Measurements from ENCODE around the gene COX7A2L.

DNA sequence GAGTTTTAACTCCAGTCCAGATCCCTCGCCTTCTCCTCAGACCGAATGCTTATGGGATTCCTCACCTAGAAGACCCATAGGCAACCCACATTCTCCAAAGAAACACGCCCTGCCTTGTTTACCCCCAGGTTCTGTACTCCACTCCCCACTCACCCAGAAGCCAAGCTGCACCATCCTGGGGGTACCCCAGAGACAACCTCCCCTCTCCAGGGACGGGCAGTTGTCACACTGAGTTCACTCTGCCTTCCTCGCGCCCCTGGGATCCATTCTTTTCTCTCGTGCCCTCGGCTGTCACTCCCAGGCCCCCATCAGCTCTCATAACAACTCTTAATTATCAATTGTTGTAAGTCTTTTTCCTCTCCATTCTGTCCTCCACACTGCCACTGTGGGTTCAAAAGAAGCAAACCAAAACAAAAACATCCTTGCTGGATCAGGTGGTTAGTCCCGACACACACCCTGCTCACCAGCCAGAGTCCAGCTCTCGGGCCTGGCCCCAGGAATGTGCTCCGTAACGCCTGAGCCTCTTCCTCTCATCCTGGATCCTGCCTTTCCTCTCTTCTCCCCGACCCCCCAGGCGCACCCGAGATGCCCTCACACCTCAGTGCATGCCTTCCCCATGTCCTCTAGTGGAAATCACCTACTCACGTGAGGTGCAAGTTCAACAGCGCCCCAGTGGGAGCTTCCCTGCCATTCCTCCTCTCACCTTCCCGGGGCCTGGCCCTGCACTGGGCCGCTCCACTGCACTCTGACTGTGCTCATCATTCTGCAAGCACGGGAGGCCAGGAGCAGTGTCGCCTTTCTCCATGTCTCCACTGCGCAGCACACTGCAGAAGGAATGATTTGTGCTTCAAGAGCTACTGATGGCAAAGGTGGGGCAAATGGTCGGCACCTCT, 20.7 kb downstream of the COX7A2L start:
- TF ChIP-seq, protein P1, sequence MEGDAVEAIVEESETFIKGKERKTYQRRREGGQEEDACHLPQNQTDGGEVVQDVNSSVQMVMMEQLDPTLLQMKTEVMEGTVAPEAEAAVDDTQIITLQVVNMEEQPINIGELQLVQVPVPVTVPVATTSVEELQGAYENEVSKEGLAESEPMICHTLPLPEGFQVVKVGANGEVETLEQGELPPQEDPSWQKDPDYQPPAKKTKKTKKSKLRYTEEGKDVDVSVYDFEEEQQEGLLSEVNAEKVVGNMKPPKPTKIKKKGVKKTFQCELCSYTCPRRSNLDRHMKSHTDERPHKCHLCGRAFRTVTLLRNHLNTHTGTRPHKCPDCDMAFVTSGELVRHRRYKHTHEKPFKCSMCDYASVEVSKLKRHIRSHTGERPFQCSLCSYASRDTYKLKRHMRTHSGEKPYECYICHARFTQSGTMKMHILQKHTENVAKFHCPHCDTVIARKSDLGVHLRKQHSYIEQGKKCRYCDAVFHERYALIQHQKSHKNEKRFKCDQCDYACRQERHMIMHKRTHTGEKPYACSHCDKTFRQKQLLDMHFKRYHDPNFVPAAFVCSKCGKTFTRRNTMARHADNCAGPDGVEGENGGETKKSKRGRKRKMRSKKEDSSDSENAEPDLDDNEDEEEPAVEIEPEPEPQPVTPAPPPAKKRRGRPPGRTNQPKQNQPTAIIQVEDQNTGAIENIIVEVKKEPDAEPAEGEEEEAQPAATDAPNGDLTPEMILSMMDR (IDR thresholded peaks at IDR 0.05; ENCODE audit: insufficient read depth, low read depth, low read length) = no peak
- no peak for TF ChIP-seq EZH2 (IDR thresholded peaks at IDR 0.05; ENCODE audit: insufficient read depth, low read length)
